GM21786 (cell line): ENCODE measurements around the gene SECISBP2.
A peak's percentile ranks its signal among the peaks of the same experiment; 100 is the strongest.
"Not testable (repeated sequence)": the region's sequence is repeated elsewhere in the genome, so short reads cannot be mapped to it uniquely, and the experiment has no call there.

Source experiments
- ATAC-seq: cut with Tn5 transposase; IDR thresholded peaks from one replicate; pipeline ENCODE4 v1.9.1; 2021; ENCODE audit not compliant: unreplicated experiment

SECISBP2 gene

DNA sequence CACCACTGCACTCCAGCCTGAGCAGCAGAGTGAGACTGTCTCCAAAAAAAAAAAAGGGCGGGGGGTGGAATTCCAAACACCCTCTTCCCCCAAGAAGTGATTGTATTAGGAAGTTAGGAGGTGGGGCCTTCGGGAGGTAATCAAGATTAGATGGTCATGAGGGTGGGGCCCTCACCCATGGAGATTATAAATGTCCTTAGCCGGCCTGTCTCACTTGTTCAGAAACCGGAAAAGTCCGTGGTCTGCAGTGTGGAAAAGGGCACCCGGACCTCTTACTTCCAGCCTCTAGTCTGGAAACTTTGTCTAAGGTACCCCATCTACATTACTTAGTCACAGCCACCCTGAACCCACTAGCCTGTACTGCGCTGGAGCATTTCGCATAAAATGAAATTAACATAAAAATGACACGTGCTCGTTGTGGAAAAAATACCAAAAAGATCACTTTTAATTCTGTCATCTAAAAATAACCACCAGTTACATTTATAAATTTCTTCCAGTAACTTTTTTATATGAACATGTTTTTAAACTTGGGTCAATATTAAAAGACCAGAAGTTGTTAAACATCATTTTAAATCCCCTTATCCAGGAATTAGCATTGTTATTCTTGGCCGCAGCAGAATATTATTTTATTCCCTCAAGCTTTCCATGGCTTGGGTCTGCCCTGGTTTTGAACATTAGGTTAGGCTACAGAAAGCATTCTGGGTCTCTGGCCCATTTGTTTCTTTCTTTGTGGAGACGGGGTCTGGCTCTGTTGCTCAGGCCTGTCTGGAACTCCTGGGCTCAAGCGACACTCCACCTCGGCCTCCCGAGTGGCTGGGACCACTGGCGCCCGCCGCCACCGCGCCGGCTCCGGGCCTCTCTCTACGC is 8.5 kb upstream of the SECISBP2 start:
- ATAC-seq = no peak

DNA sequence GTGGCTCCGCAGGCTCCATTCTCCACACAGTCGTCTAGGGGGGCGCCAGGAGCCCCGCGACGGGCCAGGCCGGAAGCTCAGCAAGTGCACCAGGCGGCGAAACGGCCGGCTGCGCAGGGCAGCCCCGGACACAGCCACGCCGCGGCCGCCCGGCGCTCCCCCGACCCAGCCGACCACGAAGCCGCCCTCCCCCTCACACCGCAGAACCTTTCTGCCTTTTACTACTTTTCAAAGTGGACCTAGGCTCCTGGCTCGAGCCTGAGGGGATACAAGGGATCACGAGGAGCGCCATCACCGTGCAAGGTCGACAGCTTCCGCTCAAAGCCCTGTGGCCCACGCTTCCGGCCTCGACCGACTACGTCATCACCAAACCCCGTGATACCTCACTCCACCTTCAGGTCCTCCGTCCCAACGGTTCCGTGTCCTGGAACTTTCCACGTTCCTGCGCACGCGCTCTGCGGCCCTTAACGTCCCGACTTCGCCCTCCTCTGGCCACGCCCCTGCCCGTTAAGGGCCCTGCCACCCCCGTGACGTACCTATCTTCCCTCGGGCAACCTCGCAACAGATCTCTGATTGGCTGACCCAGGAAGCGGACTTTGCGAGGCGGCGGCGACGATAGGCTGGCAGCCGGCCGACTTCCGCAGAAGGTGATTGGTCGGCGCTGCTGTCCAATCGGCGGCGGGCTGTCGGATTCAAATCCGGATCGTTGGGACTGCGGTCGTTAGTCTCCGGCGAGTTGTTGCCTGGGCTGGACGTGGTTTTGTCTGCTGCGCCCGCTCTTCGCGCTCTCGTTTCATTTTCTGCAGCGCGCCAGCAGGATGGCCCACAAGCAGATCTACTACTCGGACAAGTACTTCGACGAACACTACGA is 7.6 kb upstream of the SECISBP2 start, which contains the start of gene CKS2:
TSS of gene CKS2 (plus strand) at position 721 of the 871 bp plus-strand sequence. CDS start at position 819, 98 bp downstream.
- peak; percentile 91 for ATAC-seq

GRCh38 chr9:89311346-89312221 is 6.7 kb upstream of the SECISBP2 start:
- ATAC-seq = no peak

DNA sequence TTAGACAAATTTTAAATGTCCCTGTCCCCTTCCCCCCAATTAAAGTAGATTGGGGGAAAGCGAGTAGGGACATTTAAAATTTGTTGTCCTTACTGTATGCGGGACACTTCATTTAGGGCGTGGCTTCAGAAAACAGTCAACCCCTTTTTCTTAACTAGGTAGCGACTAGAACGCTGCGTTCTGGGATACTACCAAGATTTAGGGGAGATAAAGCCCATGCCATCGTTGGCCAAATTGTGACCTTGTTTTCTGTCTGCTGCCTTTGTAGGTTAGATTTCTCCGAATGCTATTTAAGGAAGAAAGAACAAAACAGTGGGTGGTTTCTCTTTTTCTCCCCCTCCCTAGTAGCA is 6.1 kb upstream of the SECISBP2 start:
- ATAC-seq = no peak

DNA sequence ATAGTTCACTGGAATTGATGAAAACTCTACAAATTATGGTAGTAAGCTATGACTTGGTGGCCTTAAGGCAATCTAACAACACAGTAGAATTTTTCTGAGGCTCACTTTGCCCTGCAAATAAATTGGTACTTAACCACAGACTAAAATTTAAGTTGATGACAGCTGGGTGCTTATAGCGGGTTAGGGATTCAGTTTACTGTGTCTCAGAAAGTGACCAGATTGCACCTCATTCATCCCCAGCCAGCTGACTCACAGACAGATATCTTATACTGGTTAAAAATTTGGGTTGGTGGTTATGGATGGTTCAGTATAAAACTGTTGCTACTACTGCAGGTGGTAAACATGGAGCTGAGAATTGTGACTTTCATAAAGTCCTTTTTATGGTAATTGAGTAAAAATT is 4.5 kb upstream of the SECISBP2 start:
- ATAC-seq = no peak

DNA sequence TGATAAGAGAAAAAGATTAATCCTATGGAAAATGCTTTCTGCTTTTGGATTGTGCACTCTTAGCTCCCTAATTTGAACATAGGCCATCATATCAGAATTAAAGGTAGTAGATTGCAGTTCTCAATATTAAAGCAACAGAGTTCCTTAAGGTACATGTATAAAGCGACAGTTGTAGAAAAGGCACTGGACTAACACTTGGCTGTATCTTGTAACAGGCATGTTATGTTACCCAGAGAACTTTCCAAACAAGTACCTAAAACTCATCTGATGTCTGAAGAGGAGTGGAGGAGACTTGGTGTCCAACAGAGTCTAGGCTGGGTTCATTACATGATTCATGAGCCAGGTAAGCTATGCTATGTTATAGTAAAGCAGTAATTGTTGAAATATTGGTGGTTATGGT is 3.3 kb upstream of the SECISBP2 start:
- ATAC-seq = no peak

DNA sequence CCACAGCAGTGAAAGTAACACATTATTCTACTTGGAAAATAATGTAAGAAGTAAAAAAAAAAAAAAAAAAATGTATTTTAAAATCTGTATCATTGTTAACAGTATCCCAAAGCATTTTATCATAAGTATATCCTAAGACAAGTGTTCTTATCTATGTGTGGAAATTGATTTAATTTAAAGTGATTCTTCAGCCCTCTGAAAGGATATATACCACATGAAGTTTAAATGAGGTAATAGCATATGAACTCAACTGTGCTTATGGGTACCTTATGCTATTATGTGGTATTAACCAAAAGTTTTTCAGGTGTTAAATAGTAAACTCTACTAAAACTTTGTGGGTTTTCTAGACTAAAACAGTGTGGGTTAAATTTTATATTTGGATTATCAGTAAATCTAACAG is 2.8 kb upstream of the SECISBP2 start:
- no peak for ATAC-seq

DNA sequence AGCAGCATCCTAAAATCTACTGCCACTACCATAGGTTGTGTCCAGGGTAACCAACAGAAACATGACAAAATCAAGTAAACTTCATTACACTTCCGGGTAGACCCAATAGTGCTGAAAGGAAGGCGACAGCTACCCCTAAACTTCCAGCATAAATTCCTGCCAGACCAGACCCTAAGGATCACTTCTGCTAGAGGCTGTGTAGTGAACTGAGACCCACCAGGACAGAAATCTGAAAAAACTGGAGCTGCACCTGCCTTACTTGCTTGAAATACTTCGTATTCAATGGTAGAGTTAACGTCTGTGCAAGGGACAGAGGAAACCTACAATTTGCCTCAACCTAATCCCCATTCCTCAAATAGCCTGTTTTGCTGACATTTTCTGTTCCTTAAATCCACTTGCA is 1.0 kb upstream of the SECISBP2 start:
- ATAC-seq = no peak

- ATAC-seq = no peak
These were observed 960 bp downstream of the SECISBP2 start for GRCh38 chr9:89319015-89319905.

DNA sequence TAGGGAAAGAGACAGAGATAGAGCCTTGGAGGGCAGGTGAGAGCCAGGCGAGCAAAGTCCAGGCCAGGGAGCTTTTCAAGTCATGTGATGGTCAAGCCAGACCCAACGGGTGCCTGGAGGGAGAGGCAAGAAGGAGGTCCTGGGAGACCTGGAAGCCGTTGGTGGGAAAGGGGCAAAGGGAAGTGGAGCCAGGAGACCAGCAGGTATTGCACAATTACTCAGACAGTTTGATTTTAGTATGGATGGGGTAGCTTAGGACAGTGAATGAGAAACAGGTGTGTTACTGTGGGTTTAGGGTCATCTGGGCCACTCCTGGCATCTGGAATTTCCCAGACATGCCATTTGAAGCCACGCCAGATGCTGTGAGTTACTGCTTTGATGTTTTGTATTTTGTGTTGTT is 5.1 kb downstream of the SECISBP2 start:
- no peak for ATAC-seq

DNA sequence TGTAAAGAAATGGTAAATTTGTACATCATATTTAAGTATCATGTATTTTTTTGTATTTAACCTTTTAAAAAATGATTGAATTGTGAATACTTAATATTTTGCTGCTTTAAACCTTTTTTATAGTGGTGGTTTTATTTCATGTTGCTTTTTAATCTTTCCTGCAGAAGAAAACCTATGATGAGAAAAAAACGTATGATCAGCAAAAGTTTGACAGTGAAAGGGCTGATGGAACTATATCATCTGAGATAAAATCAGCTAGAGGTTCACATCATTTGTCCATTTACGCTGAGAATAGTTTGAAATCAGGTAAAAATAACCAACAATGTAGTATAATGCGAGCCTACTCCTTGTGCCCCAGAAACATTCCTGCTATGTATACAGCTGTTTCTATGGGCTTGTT is 7.4 kb downstream of the SECISBP2 start:
- no peak for ATAC-seq

- no peak for ATAC-seq
These were observed 9.8 kb downstream of the SECISBP2 start for GRCh38 chr9:89328064-89328463.

DNA sequence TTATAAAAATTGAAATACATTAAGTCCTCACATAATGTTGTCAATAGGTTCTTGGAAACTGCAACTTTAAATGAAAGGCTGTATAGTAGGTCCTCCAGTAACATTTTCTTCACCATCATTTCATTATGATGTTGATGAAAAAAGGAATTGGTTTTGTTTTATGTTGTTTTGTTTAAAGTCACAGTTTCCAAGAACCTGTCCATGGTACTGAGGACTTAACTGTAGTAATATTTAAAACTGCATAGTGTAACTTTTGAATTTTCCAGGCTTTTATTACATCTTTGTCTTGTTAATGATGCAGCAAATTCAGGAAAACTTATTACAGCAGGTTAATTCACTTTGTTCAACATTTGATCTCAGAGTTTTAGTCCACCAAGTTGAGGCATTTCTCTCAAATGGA is 11.6 kb downstream of the SECISBP2 start:
- ATAC-seq = no peak

DNA sequence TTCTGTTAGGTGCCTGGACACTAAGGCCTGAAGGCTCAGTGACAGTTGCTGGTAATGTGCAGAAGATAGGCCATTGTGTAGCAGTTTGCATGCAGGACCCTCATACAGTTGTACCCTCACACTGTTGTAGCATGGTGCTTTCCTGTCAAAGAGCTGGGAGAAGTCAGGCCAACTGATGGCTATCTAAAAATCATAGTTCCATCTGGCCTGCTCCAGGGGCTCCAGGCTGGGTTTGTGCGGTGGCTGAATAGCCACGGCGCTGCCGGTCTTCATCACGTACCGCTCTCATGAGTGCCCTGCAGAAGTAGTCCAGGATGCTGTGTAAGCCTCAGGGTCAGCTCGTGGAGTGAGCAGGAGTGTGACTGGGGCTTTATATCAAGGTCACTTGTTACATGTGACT is 12.2 kb downstream of the SECISBP2 start:
- no peak for ATAC-seq

DNA sequence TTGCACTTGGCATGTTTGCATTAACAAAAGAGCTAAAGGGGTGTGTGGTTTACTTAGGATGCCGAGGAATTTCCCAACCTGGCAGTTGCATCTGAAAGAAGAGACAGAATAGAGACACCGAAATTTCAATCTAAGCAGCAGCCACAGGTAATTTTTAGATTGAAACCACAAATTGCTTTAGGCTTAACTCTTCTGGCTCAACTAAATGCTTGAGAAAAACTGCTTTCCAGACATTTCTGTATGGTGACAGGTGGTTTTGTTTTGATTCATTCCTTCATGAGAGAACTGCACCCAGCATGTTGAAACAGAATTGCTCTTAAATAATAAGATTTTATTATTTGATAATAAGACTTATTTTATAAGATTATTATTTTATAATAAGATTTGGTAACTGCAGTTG is 21.5 kb downstream of the SECISBP2 start:
- no peak for ATAC-seq

- peak; percentile 90 for ATAC-seq
These were observed 22.0 kb downstream of the SECISBP2 start for GRCh38 chr9:89340332-89340731.

- ATAC-seq = no peak
These were observed 23.9 kb downstream of the SECISBP2 start for GRCh38 chr9:89342213-89342612.

GRCh38 chr9:89342948-89343347 is 24.6 kb downstream of the SECISBP2 start:
- ATAC-seq = no peak

DNA sequence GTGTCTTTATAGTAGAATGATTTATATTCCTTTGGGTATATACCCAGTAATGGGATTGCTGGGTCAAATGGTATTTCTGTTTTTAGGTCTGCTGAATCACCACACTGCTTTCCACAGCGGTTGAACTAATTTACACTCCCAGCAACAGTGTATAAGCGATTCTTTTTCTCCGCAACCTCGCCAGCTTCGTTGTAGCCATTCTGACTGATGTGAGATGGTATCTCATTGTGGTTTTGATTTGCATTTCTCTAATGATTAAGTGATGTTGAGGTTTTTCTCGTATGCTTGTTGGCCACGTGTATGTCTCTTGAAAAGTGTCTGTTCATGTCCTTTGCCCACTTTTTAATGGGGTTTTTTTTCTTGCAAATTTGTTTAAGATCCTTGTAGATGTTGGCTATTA is 25.5 kb downstream of the SECISBP2 start:
- ATAC-seq = not testable (repeated sequence)

DNA sequence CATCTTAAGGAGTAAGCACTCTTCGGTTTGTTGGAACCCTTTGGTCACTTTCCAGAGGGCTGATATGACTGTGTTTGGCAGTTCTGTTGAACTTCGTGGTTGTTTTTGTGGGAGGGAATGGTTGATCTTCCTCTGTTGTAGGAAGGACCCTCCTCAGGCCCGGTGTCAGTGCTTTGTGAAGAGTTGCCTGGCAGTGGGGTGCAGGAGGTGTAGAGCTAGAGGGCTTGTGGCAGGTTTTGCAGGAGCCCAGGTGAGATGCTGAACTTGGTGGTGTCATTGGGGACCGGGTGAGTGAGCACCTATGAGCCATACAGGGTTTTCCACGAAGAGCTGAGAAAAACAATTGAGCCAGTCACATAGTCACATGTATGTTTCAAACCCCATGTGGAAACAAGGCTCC is 27.2 kb downstream of the SECISBP2 start:
- no peak for ATAC-seq
